ENCODE measurements around the gene ZNF641.

DNA sequence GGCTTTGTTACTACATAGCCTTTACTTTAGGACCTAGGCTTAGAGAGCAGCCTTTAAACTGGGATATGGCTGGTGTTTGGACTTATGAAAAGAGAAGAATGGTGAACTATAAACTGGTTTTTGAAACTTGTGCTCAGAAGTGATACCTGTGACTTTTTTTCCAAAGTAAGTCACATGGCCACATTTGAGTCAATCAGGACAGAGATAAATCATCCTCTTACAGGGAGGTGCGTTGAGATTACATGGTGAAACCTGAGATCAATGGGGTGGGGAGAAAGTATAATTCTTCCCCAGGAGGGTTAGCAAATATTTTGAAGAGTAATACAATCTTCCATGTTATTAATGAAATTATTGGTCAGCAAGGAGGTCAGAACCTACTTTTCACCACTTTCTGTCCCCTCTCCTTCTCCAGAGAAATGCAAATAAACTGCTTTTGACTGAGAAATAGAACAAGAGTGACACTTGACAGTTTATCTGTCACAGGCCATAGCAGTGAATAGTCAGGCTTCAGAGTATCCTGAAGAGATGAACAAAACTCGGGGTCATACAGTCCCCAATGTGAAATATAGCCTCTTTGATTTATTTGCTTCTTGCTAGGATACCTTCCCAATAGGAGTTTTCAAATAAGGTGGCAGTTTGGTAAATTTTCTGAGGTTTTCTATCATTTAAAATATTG is 11.1 kb upstream of the ZNF641 start:
- no peak for TF ChIP-seq JUNB (IDR thresholded peaks at IDR 0.05)
- TF ChIP-seq MAFK (IDR thresholded peaks at IDR 0.05; ENCODE audit: partially characterized antibody): no peak

Measured in A549 (cell line).